ENCODE data around the gene LITAFD.

LITAFD gene

DNA sequence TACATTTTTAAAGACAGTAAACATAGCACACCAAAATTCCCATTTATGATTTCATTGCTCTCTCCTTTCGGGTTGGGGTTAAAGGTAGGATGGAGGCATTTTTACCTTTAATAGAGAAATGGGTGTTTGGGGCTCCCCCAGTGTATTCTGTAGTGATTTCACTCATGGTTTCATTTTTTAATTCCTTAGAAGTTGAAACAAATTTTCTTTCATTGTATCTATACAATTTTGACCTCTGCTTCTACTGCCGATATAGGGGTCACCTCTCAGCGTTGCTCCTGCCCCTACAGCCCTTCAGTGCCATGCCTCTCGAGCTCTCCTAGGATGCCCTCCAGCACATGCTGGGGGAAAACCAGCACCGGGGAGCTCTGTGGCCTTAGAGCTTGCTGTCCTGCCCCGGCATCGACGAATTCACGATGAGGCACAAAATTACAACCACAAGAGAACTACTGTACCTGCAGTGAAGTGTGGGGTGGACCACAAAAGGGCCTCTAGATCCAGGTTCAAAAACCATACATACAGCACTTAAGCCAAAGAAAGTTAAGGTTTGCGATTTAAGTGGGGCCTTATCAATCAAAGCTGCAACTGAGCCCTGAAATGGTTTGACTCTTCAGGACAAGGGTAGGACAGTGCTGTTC lies 39.3 kb downstream of the LITAFD start:
- DNase-seq, result no peak

DNA sequence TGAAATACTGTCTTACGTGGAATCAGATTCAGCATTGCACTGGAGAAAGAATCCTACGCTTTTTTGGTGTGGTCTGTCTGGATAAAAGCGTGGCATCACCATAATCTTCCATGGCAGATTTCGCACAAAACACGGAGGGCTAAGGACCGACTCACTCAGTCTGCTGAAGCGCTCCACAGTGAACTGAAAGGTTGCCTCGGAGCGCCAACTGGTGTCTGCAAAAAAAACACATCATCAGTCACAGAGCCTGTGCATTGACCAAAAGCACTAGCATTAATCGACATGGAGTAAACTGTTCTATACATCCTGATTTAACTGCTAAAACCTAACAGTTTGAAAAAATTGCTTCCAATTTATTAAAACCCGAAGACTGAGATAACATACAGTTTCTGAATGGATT lies 41.0 kb downstream of the LITAFD start:
- no peak for DNase-seq

DNA sequence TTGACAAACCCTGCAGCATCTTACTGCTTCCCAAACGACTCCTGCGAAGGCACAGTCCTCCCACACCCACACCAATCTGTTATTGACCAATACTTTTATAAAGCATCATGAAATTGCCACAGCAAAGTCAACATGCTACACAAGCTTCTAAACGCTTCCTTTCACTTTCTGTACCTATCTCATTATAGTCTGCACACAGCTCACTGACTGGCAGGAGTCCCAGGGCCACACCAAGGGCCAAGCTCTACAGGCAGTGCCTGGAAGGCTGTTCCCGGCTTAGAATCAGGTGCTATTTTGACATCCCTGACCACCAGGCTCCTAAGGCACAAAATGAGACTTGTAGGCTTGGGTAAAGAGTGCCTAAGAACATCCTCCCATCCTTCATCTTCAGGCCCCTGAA lies 42.1 kb downstream of the LITAFD start:
- DNase-seq, result no peak

DNA sequence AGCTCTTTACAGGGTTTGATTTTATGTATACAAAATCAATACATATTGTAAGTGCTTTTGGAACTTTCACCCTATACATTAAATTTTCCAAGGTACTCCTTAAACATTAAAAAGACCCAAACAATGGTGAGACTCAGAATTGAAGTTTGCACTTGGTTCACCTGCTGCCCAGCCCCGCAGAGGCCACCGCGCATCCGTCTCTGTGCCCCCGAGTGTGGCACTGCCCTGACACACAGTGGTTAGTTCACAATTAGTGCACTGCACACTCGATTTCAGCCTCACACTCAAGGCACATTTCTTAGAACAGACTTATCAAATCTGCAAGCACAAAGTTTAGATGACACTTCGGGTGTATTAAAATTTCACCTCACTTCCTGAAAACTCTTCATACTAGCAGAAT lies 43.3 kb downstream of the LITAFD start:
- no peak for DNase-seq

DNA sequence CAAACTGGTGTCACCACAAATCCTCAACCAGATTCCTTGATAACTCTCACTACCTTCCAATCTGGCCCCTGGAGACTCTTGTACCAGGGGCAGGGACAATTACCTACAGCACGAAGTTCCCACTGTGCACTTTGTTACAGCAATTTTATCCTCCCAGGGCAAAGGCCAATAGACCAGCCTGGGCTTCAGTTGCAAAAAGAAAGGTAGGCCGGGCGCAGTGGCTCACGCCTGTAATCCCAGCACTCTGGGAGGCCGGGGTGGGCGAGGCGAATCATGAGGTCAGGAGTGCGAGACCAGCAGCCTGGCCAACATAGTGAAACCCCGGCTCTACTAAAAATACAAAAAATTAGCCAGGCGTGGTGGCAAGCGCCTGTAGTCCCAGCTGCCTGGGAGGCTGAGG lies 44.7 kb downstream of the LITAFD start:
- no peak for DNase-seq

DNA sequence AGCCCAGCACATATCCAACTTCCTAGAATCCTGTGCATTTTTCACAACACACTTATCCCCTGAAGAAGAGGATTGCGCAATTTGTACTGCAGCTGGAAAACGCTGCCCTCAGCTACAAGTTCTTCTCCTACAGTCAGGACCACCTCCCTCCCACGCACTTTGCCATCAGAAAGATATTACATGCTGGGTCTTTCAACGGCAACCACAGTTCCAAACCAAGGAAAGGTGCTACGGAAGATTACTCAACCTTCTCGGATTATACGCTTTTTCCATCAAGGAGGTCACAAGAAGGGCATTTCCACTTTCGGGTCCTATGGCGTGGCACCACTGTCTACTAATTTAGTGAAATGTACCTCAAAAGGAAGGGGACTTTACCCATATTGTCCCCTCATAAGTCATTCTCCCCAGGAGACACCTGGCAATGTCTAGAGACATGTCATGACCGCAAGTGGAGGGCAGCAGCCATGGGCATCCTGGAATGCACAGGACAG lies 46.4 kb downstream of the LITAFD start:
- DNase-seq, result no peak

DNA sequence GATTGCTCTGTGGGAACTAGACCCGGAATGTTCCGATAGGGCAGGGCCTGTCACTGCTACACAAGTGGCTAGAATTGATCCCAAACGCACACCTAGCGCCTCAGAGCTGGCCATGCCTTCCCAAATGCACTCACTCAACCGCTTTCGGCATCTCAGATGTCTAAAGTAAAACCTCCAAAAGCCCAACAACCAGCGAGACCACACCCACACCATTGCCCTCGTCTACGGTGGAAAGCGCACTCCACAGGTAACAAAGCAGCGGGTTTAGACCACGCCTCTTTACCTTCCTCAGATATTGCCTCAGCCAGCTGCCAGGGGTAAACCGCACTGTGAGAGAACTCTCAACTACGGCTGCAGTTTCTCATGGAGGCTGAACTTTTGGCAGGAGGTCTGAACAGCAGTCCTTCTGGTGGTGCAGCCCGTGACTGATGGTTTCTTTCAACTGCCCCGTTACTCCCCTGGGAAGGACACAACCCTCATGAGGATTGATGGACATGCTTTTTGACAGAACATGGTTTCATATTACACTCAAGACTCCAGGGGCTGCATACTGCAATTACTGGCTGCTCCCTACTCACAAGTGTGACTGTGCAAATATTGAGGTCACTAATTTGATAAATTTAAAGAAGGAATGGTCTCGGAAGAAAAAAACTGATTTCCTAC lies 47.1 kb downstream of the LITAFD start:
- DNase-seq, result peak; percentile 34

DNA sequence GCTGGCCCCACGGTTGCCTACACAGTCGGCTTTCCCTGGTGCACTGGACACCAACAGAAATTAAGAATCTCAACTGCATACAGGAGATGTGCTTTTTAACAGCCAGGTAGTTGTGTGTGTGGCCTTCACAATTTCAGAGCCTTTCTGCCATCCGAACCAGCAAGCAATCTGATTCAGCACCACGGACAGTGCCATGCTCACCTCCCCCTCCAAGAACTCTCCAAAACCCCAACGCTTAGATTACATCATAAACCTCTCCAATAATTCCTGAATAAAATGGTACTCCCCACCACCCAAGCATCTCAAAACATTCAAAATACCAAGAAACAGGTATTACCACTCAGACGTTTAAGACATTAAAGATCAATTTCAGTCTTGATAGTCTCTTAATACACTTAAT lies 49.7 kb downstream of the LITAFD start:
- peak; percentile 83 for DNase-seq

DNA sequence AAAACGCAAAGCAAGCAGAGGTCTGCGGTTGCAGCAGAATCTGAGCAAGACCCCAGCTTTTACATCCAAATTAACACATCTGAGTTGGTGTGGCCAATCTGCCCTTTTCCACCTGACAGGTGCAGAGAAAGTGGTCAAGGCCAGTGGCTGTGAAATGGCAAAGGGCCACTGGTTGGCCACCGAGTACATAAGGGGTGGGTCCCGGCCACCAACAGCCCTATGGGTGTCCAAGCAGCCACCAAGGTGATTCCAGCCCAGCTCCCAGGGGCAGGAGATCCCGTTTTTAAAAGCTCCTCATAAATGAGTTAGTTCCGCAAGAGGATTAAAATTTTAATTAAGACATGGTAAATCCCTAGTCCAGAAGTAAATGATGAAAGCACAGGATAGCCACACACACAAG lies 52.5 kb downstream of the LITAFD start:
- no peak for DNase-seq

Data from eye (tissue), 1 donor.